HG03039 (cell line): ENCODE data around the gene P3H1.
"Not testable (repeated sequence)": the region's sequence is repeated elsewhere in the genome, so short reads cannot be mapped to it uniquely, and the experiment has no call there.

Experiments
- ATAC-seq: cut with Tn5 transposase; IDR thresholded peaks from one replicate; pipeline ENCODE4 v1.9.1; 2021; ENCODE audit warnings: mild to moderate bottlenecking, moderate library complexity; ENCODE audit not compliant: unreplicated experiment

P3H1 gene

GRCh38 chr1:42732126-42732680, 34.6 kb downstream of the P3H1 start:
- ATAC-seq = no peak

- ATAC-seq = no peak
These were observed 35.2 kb downstream of the P3H1 start for GRCh38 chr1:42731585-42731984.

GRCh38 chr1:42730988-42731387, 35.8 kb downstream of the P3H1 start:
- no peak for ATAC-seq

GRCh38 chr1:42730002-42730401, 36.8 kb downstream of the P3H1 start:
- no peak for ATAC-seq

GRCh38 chr1:42725820-42726219, 41.0 kb downstream of the P3H1 start:
- ATAC-seq = not testable (repeated sequence)

- ATAC-seq = no peak
These were observed 43.3 kb downstream of the P3H1 start for GRCh38 chr1:42723511-42723910.

- ATAC-seq = not testable (repeated sequence)
These were observed 44.4 kb downstream of the P3H1 start for GRCh38 chr1:42722403-42722802.

- no peak for ATAC-seq
These were observed 44.9 kb downstream of the P3H1 start for GRCh38 chr1:42721926-42722325.

- no peak for ATAC-seq
These were observed 46.0 kb downstream of the P3H1 start for GRCh38 chr1:42720868-42721267.

- ATAC-seq = not testable (repeated sequence)
These were observed 52.4 kb downstream of the P3H1 start for GRCh38 chr1:42714441-42714840.

- no peak for ATAC-seq
These were observed 53.5 kb downstream of the P3H1 start for GRCh38 chr1:42713293-42713692.

- ATAC-seq = not testable (repeated sequence)
These were observed 54.0 kb downstream of the P3H1 start for GRCh38 chr1:42712808-42713207.

GRCh38 chr1:42703888-42704464, 62.9 kb downstream of the P3H1 start:
- no peak for ATAC-seq

- no peak for ATAC-seq
These were observed 66.8 kb downstream of the P3H1 start for GRCh38 chr1:42700006-42700405.

- ATAC-seq = no peak
These were observed 68.6 kb downstream of the P3H1 start for GRCh38 chr1:42698081-42698813.
